HepG2 (cell line): ENCODE data around the gene SNAI1. TPM values are rescaled to one million over a fixed set of nuclear protein-coding genes. Genes with fewer than 3 reads are reported as not detected.

Experiments
- AGO2 ChIP-seq: fragments of 200-400 bp; formaldehyde crosslinking; optimal IDR thresholded peaks from 2 replicates; pipeline ENCODE3; 2017; ENCODE audit warnings: mild to moderate bottlenecking, low read depth, low read length, moderate library complexity
- DNMT1 ChIP-seq: sonication (generic); formaldehyde crosslinking; IDR thresholded peaks from 2 replicates; pipeline ENCODE4 v1.5.1; 2020; ENCODE audit warnings: mild to moderate bottlenecking, missing genetic modification reagents
- DRAP1 ChIP-seq: IDR thresholded peaks from 2 replicates; pipeline ENCODE4 v1.6.1; 2016; ENCODE audit warnings: missing genetic modification reagents, missing compliant biosample characterization
- FOXJ3 ChIP-seq: sonication (generic); formaldehyde crosslinking; IDR thresholded peaks from 2 replicates; pipeline ENCODE4 v1.4.0; 2020; ENCODE audit warnings: missing genetic modification reagents, mild to moderate bottlenecking, borderline replicate concordance
- FOXP4 ChIP-seq: sonication (generic); formaldehyde crosslinking; IDR thresholded peaks from 2 replicates; pipeline ENCODE4 v1.4.0; 2020; ENCODE audit warnings: missing genetic modification reagents
- JUND ChIP-seq: sonication (generic); formaldehyde crosslinking; IDR thresholded peaks from 2 replicates; pipeline ENCODE4 v1.8.0; 2022; ENCODE audit warnings: mild to moderate bottlenecking, missing genetic modification reagents
- PHF5A ChIP-seq: IDR thresholded peaks from one replicate; pipeline ENCODE4 v1.6.1; 2018; ENCODE audit warnings: low read depth, missing genetic modification reagents; ENCODE audit not compliant: unreplicated experiment
- SMC3 ChIP-seq: IDR thresholded peaks from 2 replicates; pipeline ENCODE4 v1.6.1; 2011; ENCODE audit warnings: low read length, improper control_type of control experiment
- SRSF4 ChIP-seq: fragments of 200-400 bp; formaldehyde crosslinking; IDR thresholded peaks from one replicate; pipeline ENCODE4 v1.6.1; 2018; ENCODE audit warnings: mild to moderate bottlenecking, low read depth, low read length, moderate library complexity; ENCODE audit not compliant: poor library complexity, severe bottlenecking
- TARDBP ChIP-seq: sonication (generic); formaldehyde crosslinking; IDR thresholded peaks from 2 replicates; pipeline ENCODE4 v1.8.0; 2022; ENCODE audit warnings: mild to moderate bottlenecking, missing genetic modification reagents
- TFDP1 ChIP-seq: IDR thresholded peaks from 2 replicates; pipeline ENCODE4 v1.6.1; 2016; ENCODE audit warnings: missing compliant biosample characterization, missing genetic modification reagents, borderline replicate concordance
- USF2 ChIP-seq, 2 experiments: sonication (generic) in 1 of 2; formaldehyde crosslinking in 1 of 2; IDR thresholded peaks; 2 replicates each; pipeline versions ENCODE4 v1.5.1 to v1.6.1; 2011 to 2020; ENCODE audit warnings: borderline replicate concordance in 1 of 2, low read depth in 1 of 2, low read length in 1 of 2, mild to moderate bottlenecking in 1 of 2, missing genetic modification reagents in 1 of 2, moderate library complexity in 1 of 2
- ZFP37 ChIP-seq: sonication (generic); formaldehyde crosslinking; IDR thresholded peaks from 2 replicates; pipeline ENCODE4 v1.4.0; 2020; ENCODE audit warnings: missing genetic modification reagents, borderline replicate concordance
- ZMYM4 ChIP-seq: sonication (generic); formaldehyde crosslinking; IDR thresholded peaks from 2 replicates; pipeline ENCODE4 v1.8.1; 2023; ENCODE audit warnings: mild to moderate bottlenecking, missing genetic modification reagents
- ZNF160 ChIP-seq: sonication (generic); formaldehyde crosslinking; IDR thresholded peaks from 2 replicates; pipeline ENCODE4 v1.8.0; 2022; ENCODE audit warnings: mild to moderate bottlenecking, inconsistent platforms, missing genetic modification reagents
- ZNF280B ChIP-seq: sonication (generic); formaldehyde crosslinking; IDR thresholded peaks from 2 replicates; pipeline ENCODE4 v1.5.0; 2020; ENCODE audit warnings: missing genetic modification reagents, mild to moderate bottlenecking, borderline replicate concordance
- ZNF33A ChIP-seq: sonication (generic); formaldehyde crosslinking; IDR thresholded peaks from 2 replicates; pipeline ENCODE4 v1.5.1; 2020; ENCODE audit warnings: missing genetic modification reagents, mild to moderate bottlenecking, moderate library complexity, borderline replicate concordance
- ZNF530 ChIP-seq: sonication (generic); formaldehyde crosslinking; IDR thresholded peaks from 2 replicates; pipeline ENCODE4 v1.5.0; 2020; ENCODE audit warnings: low read depth, mild to moderate bottlenecking, missing genetic modification reagents
- ZNF780A ChIP-seq: sonication (generic); formaldehyde crosslinking; IDR thresholded peaks from 2 replicates; pipeline ENCODE4 v1.8.0; 2022; ENCODE audit warnings: mild to moderate bottlenecking, missing genetic modification reagents, moderate library complexity
- ZNF883 ChIP-seq: sonication (generic); formaldehyde crosslinking; IDR thresholded peaks from 2 replicates; pipeline ENCODE4 v1.5.1; 2020; ENCODE audit warnings: mild to moderate bottlenecking, missing genetic modification reagents; ENCODE audit errors: not compliant biosample characterization
- polyA plus RNA-seq, 8 experiments: library from polyadenylated mRNA; depleted of rRNA in 3 of 8; stranded (reverse) in 7 of 8; unstranded in 1 of 8; fragments of >200 nt; fragmentation: Illumina TruSeq in 4 of 8; extraction: Trizol in 4 of 8; gene quantifications; 2 replicates each; pipeline versions ENCODE4 v1.2.1 to v1.2.3, GENCODE V29; 2011 to 2016; ENCODE audit warnings: low read depth in 4 of 8, missing spikeins in 1 of 8, mixed read lengths in 1 of 8; ENCODE audit not compliant: insufficient read depth in 1 of 8
- total RNA-seq, 5 experiments: library from RNA; depleted of rRNA; stranded (reverse); fragments of >200 nt; fragmentation: Illumina TruSeq; extraction: Trizol; gene quantifications; 2 replicates each; pipeline ENCODE4 v1.2.3, GENCODE V29; 2016; ENCODE audit warnings: low read depth in 1 of 5

SNAI1 gene
- total and polyA plus RNA-seq, 2 of the 13 experiments (the other 11 are each of a cell fraction or from before 2014, with no cell fraction given), result 1.3 to 1.4 TPM

GRCh38 chr20:49936153-49937026, 46.4 kb upstream of the SNAI1 start, which contains the start of gene RNF114 (continued):
- TF ChIP-seq DNMT1 (peak; percentile 93), TARDBP (CRISPR knock-in tag) (peak; percentile 65), ZNF530 (no peak), DRAP1 (CRISPR knock-in tag) (peak; percentile 91), AGO2 (peak; percentile 93), ZNF883 (peak; percentile 89), ZNF160 (0 out of 2 replicates have a peak, but pooled peaks have one; percentile 69), JUND (no peak), SMC3 (no peak), ZFP37 (CRISPR knock-in tag) (no peak; the same call in 1 of the 2 replicates), ZNF280B (CRISPR knock-in tag) (peak; percentile 86; the same call in 1 of the 2 replicates), TFDP1 (peak; percentile 69; the same call in 1 of the 2 replicates), FOXJ3 (0 out of 2 replicates have a peak, but pooled peaks have one; percentile 59), PHF5A (peak; percentile 68), SRSF4 (no peak), USF2 (IDR thresholded peaks at IDR 0.05; ENCODE audit: low read depth, low read length) (no peak), USF2 (CRISPR knock-in tag; IDR thresholded peaks at IDR 0.05; ENCODE audit: borderline replicate concordance) (peak; percentile 61), ZNF33A (CRISPR knock-in tag) (no peak), ZMYM4 (CRISPR knock-in tag) (peak; percentile 73), FOXP4 (CRISPR knock-in tag) (peak; percentile 42), ZNF780A (CRISPR knock-in tag) (peak; percentile 90)
